LoVo (cell line): ENCODE results near the gene KIF21B.
A peak's percentile ranks its signal among the peaks of the same experiment; 100 is the strongest.

Source experiments
- DNase-seq: peaks from one replicate; pipeline ENCODE4 v3.0.0-alpha.2; 2016; ENCODE audit warnings: low spot score

The KIF21B gene

DNA sequence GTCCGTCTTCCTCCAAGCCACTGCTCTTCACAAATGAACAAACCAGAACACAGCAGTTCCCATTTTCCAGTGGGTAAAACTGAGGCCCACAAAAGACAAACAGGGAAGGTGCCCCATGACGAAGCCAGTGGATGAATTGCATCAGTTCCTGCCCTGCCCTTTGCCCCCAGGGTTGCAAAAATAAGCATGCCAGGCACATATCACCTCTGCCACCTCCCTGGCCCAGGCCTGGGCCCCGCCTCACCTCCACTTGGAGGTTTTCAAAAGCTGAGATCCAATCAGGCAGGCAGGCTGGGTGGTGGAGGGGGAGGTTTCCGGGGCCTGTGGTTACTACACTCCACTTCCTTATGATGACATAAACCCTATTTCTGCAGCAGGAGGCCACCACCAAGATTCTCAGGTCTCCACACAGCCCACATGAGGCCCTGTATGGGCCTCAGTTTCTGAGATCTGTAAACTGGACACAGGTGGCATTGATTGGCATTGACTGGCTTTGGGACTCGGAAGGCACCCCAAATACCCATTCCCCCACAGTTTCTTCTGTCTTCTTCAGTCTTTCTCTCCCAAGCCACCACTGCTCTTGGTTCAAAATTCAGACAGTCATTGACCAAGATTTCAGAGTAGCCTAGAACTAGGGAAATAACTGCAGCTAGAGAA, 4.1 kb downstream of the KIF21B start:
- DNase-seq = peak; percentile 90

DNA sequence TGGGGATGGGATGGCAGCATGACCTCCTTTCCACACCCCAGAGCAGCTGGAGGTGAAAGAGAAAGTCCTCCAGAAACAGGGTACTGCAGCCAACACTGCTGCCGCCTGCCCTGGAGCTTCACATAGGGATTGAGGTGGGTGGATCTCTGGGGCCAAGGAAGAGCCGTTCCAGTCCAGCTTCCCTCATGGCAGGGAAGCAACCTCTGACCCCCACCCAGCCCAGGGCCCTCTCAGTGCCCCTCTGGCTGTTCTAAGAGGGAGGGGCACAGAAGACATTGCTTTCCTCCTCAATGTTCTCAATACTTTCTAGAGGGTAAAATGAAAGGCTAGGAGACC, 5.7 kb downstream of the KIF21B start:
- DNase-seq = no peak

DNA sequence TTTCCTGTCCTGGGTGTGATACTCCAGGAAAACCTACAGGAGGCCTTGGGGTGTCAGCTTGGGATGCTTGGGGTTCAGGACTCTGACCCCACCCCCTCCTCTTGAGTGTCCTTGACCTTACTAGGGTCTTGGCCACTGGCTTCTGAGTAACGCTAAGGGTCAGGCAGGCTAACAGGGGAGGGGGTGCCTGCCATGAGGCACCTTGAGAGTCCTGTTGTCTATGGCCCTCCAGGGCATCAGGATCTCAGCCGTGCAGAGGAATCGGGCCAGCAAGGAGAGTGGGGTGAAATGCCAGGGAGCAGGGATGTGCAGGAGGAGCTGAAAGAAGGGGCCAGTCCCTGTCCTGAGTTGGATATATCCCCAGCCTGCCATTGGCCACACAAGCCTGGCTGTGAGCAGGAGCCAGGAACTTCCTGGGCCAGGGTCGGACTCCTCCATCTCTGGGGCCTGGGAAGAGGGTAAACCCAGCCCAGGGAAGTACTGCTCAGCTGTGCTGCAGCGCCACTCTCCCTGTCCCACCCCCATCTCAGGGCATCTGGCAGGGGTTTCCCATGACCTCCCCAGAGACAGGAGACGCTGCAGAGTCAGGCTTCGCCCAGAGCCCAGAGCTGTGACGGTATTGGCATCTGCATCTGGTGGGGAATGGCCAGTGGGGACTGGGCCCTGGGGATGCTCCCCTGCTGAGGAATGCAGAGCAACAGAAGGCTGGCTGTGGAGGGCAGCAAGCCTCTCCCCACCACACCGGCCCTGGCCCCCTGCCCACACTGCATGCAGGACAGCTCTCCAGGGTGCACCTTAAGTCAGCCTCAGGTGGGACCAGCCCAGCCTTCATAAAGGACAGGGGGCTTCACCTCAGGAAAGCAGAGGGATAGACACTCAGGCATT, 6.3 kb downstream of the KIF21B start:
- DNase-seq = no peak

DNA sequence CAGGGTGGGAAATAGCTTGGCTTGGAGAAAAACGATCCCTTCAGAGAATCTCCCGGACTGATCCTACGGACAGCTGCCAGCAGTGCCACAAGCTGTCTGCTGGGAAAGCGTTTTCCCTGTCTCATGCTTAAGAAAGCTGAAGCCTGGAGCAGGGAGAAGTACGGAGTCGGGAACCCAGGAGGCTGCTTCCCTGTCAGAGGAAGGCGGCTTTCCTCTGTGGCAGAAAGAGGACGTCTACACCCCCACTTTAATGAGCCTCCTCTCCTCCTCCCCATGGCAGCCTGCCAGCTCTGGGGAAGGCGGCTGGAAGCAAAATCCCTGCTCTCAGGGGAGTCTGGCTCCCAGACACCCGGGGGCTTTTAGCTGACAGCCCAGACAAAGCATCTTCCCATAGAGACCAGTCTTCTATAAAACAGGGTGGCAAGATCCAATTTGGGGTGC, 7.3 kb downstream of the KIF21B start:
- DNase-seq = peak; percentile 34

DNA sequence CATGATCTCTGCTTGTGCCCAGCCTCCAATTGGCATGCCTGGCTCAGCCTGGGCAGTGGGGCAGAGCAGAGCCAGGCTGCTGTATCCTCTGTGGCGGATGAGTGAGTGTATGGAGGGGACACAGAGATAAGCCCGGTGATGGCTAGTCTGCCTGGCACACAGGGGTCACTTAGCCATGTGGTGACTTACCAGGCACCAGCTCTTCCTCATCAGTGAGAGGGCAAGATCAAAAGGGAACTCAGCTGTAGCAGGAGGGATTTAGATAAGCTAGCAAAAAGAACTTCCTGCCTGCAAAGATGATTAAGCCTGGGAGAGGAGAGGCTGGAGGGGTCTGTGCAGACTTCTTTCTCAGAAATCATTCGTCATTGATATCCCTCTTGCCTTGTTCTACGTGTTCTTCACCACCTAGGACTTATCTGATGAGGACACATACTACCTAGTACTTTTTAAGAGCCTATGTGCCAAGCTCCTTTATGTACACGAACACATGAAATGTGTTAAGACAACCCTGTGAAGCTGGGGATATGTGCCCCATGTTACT, 7.9 kb downstream of the KIF21B start:
- DNase-seq = no peak

DNA sequence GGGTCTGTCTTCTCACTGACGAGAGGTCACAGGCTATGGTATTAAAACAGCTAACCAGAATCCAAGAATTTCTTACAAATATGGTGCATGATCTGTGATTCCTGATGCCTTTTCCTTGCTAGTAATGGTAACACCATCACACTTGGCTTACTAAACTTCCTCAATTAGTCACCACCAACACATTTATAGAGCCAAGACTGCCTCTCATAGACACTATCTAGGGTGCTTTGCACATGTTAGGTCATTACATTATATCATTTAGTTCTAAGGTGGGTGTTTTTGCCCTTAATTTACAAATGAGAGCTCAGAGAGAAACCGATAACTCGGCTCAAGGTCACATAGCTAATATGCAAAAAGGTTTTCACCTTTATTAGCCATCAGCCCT, 8.7 kb downstream of the KIF21B start:
- no peak for DNase-seq

DNA sequence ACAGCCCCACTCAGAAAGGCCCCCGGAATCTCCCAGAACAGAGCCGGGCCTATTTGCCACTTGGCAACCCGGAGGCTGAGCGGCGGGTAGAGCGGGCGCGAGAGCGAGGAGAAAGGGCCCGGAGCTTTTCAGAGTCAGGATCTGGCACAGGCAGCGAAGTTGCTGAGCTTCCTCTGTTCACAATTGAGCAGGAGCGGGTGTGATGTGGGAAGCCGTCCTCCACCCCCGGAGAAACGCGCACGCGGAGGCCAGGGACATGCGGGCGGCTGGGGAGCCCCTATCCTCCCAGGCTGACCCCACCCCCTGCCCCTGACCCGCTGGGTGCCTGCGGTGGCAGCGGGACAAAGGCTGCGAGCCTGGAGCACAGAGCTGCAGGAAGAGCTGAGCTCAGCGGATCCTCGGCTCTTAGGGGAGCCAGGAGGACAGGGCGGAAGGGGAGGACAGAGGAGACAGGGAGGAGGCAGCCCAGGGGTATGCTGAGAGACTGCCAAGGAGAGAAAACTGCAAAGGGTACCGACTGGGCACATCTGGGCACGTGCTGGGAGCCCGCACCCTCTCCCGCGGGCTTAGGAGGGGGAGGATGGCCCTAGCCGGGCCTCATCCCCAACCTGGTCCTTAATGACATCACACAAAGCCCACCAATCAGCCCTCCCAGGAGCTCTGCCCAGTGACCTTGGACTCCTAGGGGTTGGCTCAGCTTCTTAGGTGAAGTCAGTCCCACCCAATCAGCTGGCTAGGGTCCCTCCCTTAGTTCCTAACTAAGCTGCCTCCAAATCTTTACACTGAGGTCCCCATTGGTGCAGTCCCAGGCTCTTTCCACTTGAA, 9.3 kb downstream of the KIF21B start:
- no peak for DNase-seq

DNA sequence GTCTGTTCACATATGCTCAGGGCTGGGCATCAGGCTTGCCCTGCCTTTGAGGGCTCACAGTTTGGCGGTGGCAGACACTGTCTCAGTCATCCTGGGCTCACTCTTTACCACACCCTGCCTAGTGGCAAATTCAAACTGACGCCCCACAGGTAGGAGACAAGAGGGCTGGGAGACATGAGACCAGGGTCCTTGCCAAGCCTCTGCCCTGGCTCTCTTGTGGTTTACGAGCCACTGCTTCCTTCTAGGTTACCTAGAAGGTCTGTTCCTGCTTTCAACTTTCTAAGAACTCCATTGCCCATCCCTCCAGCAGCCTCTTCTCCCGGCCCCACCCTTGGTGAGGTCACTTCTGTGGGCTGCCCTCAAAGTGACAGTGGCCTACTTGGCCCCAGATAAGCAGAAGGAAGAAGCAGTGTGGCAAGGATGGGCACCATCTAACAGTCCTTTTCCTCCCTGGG, 10.5 kb downstream of the KIF21B start:
- DNase-seq = peak; percentile 70

DNA sequence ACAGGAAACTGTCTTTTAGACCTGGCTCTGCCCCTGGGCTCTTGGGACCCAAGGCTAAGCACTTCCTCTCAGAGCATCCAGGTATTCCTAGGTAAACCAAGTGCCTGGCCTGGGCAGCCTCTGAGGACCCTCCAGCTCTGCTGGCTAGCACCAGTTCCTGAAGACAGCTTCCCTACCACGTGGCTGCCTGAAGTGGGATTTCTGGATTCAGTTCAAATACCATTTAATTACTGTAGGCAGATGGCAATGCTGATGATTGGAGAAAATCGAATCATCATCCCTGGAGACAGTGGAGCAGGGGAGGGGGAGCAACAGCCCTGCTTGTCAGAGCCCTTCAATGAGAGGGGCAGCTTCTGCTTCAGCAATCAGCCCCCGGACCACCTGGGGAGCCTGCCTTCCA, 11.9 kb downstream of the KIF21B start:
- DNase-seq = no peak

DNA sequence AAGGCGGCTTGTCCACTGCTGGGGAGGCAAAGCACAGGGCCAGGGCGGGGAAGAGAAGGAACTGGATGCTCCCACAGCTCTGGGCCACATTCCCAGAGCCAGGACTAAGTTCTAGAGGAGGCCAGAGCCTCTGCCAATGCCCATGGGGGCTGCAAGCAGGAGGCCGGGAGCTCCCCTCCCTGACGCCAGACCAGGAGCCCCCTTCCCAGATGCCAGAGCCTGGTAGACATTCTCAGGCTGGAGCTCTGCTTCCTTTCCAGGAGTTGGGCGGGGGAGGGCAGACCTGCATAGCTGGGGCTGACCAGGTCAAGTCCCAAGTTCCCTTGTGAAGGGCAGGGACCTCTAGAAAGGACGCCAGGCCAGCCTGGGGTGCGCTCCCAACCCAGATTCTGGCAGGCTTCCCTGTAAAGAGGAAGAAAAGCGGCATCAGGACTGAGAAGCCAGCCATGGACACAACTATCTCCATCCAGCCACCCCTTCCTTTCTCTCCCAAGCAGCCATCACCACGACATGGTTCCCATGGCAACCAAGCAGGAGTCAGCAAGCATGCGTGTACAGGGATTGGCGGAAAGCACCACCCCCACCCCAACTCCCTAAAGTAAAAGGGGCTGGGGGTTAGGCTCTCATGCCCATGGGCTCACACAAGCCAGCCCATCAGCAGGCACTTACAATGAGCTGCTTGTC, 13.4 kb downstream of the KIF21B start:
- no peak for DNase-seq

DNA sequence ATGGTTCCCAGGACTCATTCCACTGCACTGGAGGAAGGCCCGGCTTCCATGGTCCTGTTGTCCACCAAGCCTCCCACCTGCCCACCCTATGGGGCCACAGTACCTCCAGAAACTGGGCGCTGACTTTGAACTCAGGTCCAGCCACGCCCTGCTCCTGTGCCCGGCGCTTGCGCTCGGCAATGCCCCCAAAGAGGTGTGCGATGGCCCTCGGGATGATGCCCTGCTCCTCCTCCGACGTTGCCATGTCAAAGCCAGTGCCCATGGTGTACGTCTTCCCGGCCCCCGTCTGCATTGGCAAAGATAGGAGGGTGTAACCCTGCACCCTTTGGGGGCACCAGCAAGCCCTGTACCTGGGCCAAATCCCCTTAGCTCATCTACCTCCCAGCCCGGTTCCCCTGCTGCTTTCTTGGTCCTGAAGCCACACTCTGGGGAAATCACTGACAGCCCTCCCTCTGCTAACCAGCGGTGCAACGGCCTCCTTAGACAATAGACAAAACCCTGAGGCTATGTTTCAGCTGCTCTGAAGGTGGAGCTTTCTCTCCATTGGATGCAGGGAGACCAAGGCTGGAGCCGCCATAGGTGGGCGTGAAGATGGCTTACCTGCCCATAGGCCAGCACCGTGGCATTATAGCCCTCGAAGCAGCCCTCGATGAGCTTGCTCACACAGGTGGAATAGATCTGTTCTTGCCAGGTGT, 14.7 kb downstream of the KIF21B start:
- no peak for DNase-seq

DNA sequence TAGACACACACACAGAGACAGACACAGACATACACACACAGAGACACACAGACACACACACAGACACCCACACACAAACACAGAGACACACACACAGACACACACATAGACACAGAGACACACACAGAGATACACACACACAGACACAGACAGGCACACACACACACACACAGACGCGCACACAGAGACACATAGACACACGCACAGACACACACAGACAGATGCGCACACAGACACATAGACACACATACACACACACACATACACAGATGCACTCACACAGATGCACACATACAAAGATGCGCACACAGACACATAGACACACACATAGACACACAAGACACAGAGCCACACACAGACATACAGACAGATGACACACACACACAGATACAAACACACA, 16.0 kb downstream of the KIF21B start:
- no peak for DNase-seq

DNA sequence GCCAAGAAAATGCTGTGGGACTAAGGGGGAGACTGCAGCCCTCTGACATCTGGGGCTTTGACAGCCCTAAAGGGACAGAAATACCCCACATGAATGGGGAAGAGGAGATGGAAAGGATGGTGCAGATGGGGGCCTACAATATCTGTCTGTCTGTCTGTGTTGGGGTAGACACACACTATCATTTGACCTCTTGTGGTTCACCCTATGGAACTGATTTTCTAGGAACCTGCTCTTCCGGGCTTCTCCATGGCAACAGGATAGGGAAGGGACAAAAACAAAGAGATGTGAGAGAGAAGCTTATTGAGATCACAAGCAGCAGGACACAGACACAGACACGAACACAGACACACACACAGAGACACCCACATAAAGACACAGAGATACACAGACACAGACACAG, 17.1 kb downstream of the KIF21B start:
- DNase-seq = no peak

DNA sequence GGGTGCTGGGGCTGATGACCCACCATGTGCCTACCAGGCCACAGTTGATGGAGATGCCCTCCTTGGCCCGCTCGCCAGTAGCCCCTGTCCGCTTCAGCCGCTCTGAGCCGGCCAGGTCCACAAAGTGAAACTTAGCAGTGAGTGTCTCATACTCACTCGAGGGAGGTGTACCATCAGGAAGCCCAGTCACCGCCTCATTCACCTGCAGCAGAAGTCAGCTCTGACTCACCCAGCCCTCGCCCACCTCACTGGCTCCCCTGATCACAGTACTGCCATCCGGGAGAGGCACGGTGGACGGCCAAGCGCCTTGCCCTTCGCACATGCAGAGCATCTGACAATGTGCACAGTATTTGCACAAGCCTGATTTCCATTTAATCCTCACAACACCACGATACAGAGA, 18.8 kb downstream of the KIF21B start:
- DNase-seq = no peak

DNA sequence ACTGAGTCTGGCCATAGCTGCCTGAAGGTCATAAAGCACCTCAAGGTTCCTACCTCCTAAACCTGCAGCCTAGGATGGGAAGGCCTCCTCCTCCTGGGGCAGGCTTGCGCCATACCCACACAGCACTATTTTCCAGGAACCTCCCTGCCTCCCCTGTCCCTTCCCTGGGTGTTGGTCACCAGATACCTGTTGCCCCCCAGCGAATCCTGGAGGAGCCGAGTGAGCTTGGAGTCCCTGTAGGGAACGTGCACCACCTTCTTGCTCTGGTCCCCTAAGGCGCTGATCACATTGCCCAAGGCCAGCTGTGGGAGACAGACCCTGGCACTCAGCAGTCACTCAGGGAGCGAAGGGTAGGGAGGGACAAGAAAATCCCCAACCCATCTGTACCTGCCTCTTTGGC, 19.4 kb downstream of the KIF21B start:
- no peak for DNase-seq

DNA sequence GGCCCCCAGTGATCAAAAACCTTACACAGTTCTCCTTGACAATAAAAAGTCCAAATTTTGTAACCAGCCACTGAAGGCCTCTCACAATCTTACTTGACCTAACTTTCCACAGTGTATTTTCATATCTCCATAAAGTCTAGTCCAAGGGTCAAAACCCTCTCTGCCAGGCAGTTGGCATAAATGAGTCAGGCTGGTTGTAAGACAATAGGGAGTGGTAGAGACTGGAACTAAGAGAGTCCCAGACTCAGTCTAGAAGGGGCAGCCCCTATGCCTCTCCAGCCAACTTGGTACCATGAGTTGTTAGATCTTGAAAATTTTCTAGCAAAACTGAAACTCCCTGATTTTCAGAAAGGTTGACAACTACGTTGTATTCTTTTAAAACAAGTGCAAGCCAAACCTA, 21.0 kb downstream of the KIF21B start:
- no peak for DNase-seq

DNA sequence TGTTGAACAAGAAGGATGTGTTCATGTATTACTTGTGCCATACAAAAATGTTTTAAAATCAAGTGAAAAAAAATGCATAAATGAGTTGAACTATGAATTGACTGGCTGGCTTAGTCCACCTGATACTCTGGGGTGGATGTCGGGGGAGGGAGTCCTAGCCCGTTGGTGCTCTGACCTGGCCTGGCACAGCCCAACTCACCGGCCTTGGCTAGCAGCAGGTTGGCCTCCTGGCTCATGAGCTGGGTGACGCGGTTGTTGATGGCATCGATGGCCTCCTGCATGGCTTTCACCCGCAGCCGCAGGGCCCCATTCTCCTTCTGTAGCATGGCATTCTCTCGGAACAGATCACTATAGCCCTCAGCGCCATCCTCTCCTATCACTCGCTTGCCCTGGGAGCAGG, 21.6 kb downstream of the KIF21B start:
- DNase-seq = no peak

DNA sequence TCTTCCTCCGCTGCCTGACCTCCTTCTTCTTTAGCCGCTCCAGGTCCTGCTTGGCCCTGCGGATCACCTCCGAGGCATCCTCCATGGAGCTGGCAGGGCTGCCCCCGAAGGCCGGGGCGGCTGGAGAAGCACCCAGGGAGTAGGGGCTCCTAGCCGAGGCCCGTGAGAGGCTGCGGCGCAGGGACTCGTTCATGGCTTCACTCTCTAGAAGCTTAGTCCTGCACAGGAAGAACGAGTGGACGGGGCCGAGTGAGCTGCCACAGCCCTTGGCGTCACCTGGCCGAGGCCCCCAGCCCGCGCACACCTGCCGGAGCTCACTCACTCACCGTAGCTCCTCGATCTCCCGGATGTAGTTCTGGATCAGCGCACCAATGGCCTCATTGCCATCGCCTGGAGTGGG, 23.1 kb downstream of the KIF21B start:
- no peak for DNase-seq

DNA sequence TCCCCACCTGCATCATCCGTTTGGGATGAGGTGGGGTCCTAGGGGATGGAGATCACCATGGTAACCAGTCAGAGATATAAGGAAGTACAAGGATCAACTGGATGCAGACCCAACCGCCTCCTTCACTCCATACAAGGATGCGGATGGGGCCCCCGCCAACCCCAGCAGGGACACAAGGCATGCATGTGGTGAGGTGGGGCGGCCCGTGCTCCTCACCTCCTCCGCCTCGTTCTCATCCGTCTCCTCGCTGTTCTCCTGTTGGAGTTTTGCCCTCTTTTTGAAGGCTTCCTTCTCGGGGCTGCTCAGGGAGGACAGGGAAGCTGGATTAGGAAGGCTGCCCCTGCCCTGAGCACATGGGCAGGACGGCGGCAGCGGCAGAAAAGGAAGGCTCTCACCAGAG, 23.8 kb downstream of the KIF21B start:
- DNase-seq = no peak

DNA sequence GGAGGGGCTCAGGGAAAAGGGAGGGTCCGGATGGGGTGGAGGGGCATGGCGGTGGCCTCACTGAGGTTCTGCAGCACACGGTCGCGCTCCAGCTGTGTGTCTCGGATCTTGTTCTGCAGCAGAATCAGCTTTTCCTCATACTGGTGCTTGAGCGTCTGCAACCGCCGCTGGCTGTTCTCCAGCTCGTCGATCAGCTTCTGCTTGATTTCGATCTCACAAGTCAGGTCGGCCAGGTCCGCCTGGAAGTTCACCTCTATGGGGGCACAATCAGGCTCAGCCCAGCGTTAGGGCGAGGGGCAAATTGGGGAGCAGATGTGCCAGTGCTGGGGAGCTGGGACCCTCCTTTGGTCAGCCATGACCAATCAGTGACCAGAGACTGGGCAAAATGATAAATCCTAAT, 25.2 kb downstream of the KIF21B start:
- no peak for DNase-seq

DNA sequence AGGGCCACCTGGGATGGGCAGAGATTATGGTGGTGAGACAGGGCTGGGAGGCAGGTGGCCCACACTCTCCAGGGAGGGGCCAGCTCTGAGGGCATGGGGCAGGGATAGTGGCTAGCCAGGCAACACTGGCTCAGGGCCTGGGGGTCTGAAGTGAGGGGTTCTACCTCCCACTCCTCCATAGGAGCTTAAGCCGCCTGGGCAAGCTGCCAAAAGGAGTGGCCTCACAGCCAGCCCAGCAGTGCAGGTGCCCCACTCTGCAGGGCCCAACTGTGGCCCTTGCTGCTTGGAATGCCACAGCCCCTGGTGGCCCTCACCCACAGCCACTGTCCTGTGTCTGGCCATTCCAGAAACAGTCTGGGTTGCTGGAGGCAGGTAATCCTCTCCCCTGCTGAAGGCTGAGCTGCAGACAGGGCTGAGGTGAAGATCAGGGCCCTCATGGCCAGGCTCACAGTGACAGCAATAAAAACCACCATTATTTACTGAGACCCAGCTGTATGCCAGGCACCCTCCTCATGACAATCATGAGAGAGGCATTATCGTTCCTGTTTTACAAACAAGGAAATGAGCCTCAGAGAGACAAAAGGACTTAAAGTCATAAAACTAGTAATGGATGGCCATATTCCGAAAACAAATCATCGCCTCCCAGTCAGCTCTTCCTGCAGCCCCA, 31.0 kb downstream of the KIF21B start:
- no peak for DNase-seq
